Measurements from ENCODE around the gene AAK1. TPM values are rescaled to one million over a fixed set of nuclear protein-coding genes. Genes with fewer than 3 reads are reported as not detected.
"Not testable (repeated sequence)": the region's sequence is repeated elsewhere in the genome, so short reads cannot be mapped to it uniquely, and the experiment has no call there.

AAK1 gene
- total and polyA plus RNA-seq, 3 experiments from 2014 or later, result 71.7 to 114 (median 74.0) TPM

GRCh38 chr2:69683170-69683971 lies 39.8 kb upstream of the AAK1 start:
- peaks cover 34 to 61% (median 58%) of the 10 kb centered on the region in 3 donors for H3K4me1 Mint-ChIP-seq

GRCh38 chr2:69682525-69682924 lies 39.0 kb upstream of the AAK1 start:
- Mint-ChIP-seq H3K4me3 (no peak overlapping the region), H3K4me1 (peaks cover 36 to 59% (median 54%) of the 10 kb centered on the region in 3 donors), H3K27ac (no peak overlapping the region), H3K36me3 (no peaks in the 10 kb centered on the region), H3K9me3 (no peaks in the 10 kb centered on the region), H3K27me3 (no peaks in the 10 kb centered on the region)
- H3K9me3 ChIP-seq (ENCODE audit: low read length), result no peaks in the 10 kb centered on the region
- H3K36me3 ChIP-seq (ENCODE audit: insufficient read depth, low read length), result no peaks in the 10 kb centered on the region
- POLR2A ChIA-PET, result interaction anchor here (0.6 to 2.0 kb wide), 2 partner anchors 8 to 38 kb away, joined by 3 to 9 read pairs; partner anchors contain the start of gene AAK1
- CTCF ChIA-PET, result interaction anchor here (0.6 to 1.7 kb wide), 2 partner anchors 14 to 21 kb away, joined by 3 read pairs; no protein-coding TSS in a partner anchor
- H3K27me3 ChIP-seq (ENCODE audit: insufficient read depth, low read length, poor library complexity, severe bottlenecking), result no peaks in the 10 kb centered on the region
- H3K27ac ChIP-seq (ENCODE audit: low read depth, low read length), result no peak overlapping the region
- H3K4me3 ChIP-seq (ENCODE audit: low read length), result no peak overlapping the region
- no peak for DNase-seq
- H3K4me1 ChIP-seq (ENCODE audit: insufficient read depth, low read length), result peaks cover 39% of the 10 kb centered on the region

More at GRCh38 chr2:69683170-69683971, 39.8 kb upstream of the AAK1 start:
- no peaks in the 10 kb centered on the region for H3K27me3 Mint-ChIP-seq
- H3K27ac ChIP-seq (ENCODE audit: low read depth, low read length), result no peak overlapping the region
- H3K9me3 ChIP-seq (ENCODE audit: low read length), result no peaks in the 10 kb centered on the region
- H3K4me3 Mint-ChIP-seq, result peak overlapping the region in 6 of 7 donors; percentile 5 to 46 (median 25)
- no peaks in the 10 kb centered on the region for H3K9me3 Mint-ChIP-seq
- peak overlapping the region in 6 of 8 donors; percentile 22 to 88 (median 46) for H3K27ac Mint-ChIP-seq
- peak overlapping the region; percentile 3 for H3K4me3 ChIP-seq (ENCODE audit: low read length)
- no peaks in the 10 kb centered on the region for H3K36me3 ChIP-seq (ENCODE audit: insufficient read depth, low read length)
- peaks cover 0 to 1% (median 0%) of the 10 kb centered on the region in 3 donors for H3K36me3 Mint-ChIP-seq
- CTCF ChIA-PET, result interaction anchor here (0.6 to 1.7 kb wide), 4 partner anchors 14 to 41 kb away, joined by 3 to 5 read pairs (median 4); no protein-coding TSS in a partner anchor
- POLR2A ChIA-PET, result interaction anchor here (0.6 to 2.0 kb wide), 3 partner anchors 9 to 39 kb away, joined by 3 to 9 read pairs (median 3); partner anchors contain the start of gene AAK1
- no peak for DNase-seq
- peaks cover 43% of the 10 kb centered on the region for H3K4me1 ChIP-seq (ENCODE audit: insufficient read depth, low read length)
- no peaks in the 10 kb centered on the region for H3K27me3 ChIP-seq (ENCODE audit: insufficient read depth, low read length, poor library complexity, severe bottlenecking)

- H3K4me3 Mint-ChIP-seq, result no peak overlapping the region
- Histone ChIP-seq H3K9me3 (ENCODE audit: low read length) (no peaks in the 10 kb centered on the region), H3K27ac (ENCODE audit: low read depth, low read length) (no peak overlapping the region), H3K4me1 (ENCODE audit: insufficient read depth, low read length) (peaks cover 33% of the 10 kb centered on the region), H3K36me3 (ENCODE audit: insufficient read depth, low read length) (no peaks in the 10 kb centered on the region), H3K4me3 (ENCODE audit: low read length) (no peak overlapping the region), H3K27me3 (ENCODE audit: insufficient read depth, low read length, poor library complexity, severe bottlenecking) (no peaks in the 10 kb centered on the region)
- H3K36me3 Mint-ChIP-seq, result no peaks in the 10 kb centered on the region
- ChIA-PET POLR2A (interaction anchor here (0.6 kb wide), 2 partner anchors 16 to 32 kb away, joined by 3 to 4 read pairs; no protein-coding TSS in a partner anchor), CTCF (no interaction called here)
- no peaks in the 10 kb centered on the region for H3K9me3 Mint-ChIP-seq
- DNase-seq, result no peak
- H3K27me3 Mint-ChIP-seq, result no peaks in the 10 kb centered on the region
- no peak overlapping the region for H3K27ac Mint-ChIP-seq
- H3K4me1 Mint-ChIP-seq, result peaks cover 28 to 46% (median 43%) of the 10 kb centered on the region in 3 donors
Observed at GRCh38 chr2:69680001-69680675, 36.6 kb upstream of the AAK1 start.

- Histone ChIP-seq H3K27ac (ENCODE audit: low read depth, low read length) (no peak overlapping the region), H3K9me3 (ENCODE audit: low read length) (no peaks in the 10 kb centered on the region), H3K4me3 (ENCODE audit: low read length) (no peak overlapping the region), H3K4me1 (ENCODE audit: insufficient read depth, low read length) (peaks cover 11% of the 10 kb centered on the region), H3K36me3 (ENCODE audit: insufficient read depth, low read length) (no peaks in the 10 kb centered on the region), H3K27me3 (ENCODE audit: insufficient read depth, low read length, poor library complexity, severe bottlenecking) (no peaks in the 10 kb centered on the region)
- H3K27ac Mint-ChIP-seq, result peak overlapping the region in 1 of 8 donors; percentile 7
- no peak for DNase-seq
- peak overlapping the region in 4 of 7 donors; percentile 6 to 56 (median 31) for H3K4me3 Mint-ChIP-seq
- H3K9me3 Mint-ChIP-seq, result peaks cover 0 to 1% (median 0%) of the 10 kb centered on the region in 5 donors
- ChIA-PET CTCF (no interaction called here), POLR2A (no interaction called here)
- no peaks in the 10 kb centered on the region for H3K27me3 Mint-ChIP-seq
- peaks cover 7 to 25% (median 22%) of the 10 kb centered on the region in 3 donors for H3K4me1 Mint-ChIP-seq
- H3K36me3 Mint-ChIP-seq, result no peaks in the 10 kb centered on the region
Observed at GRCh38 chr2:69677914-69678313, 34.4 kb upstream of the AAK1 start.

- Mint-ChIP-seq H3K27ac (no peak overlapping the region), H3K4me1 (peaks cover 7 to 24% (median 22%) of the 10 kb centered on the region in 3 donors), H3K4me3 (no peak overlapping the region), H3K27me3 (no peaks in the 10 kb centered on the region), H3K36me3 (no peaks in the 10 kb centered on the region), H3K9me3 (peaks cover 0 to 2% (median 0%) of the 10 kb centered on the region in 5 donors)
- Histone ChIP-seq H3K36me3 (ENCODE audit: insufficient read depth, low read length) (no peaks in the 10 kb centered on the region), H3K9me3 (ENCODE audit: low read length) (no peaks in the 10 kb centered on the region), H3K27ac (ENCODE audit: low read depth, low read length) (no peak overlapping the region), H3K4me1 (ENCODE audit: insufficient read depth, low read length) (peaks cover 4% of the 10 kb centered on the region), H3K27me3 (ENCODE audit: insufficient read depth, low read length, poor library complexity, severe bottlenecking) (no peaks in the 10 kb centered on the region), H3K4me3 (ENCODE audit: low read length) (no peak overlapping the region)
- POLR2A ChIA-PET, result no interaction called here
- CTCF ChIA-PET, result no interaction called here
- no peak for DNase-seq
Observed at GRCh38 chr2:69676146-69676545, 32.6 kb upstream of the AAK1 start.

- POLR2A ChIA-PET, result interaction anchor here (0.8 kb wide), 1 partner anchor 9 kb away, joined by 3 read pairs; no protein-coding TSS in a partner anchor
Observed at GRCh38 chr2:69674316-69674670, 30.8 kb upstream of the AAK1 start.

GRCh38 chr2:69673098-69673497 lies 29.6 kb upstream of the AAK1 start:
- CTCF ChIA-PET, result interaction anchor here (1.0 kb wide), 1 partner anchor 21 kb away, joined by 3 read pairs; no protein-coding TSS in a partner anchor
- H3K4me1 ChIP-seq (ENCODE audit: insufficient read depth, low read length); H3K36me3 ChIP-seq (ENCODE audit: insufficient read depth, low read length); H3K27ac Mint-ChIP-seq; POLR2A ChIA-PET; H3K36me3 Mint-ChIP-seq; H3K27me3 ChIP-seq (ENCODE audit: insufficient read depth, low read length, poor library complexity, severe bottlenecking); H3K27ac ChIP-seq (ENCODE audit: low read depth, low read length); H3K4me3 Mint-ChIP-seq; H3K27me3 Mint-ChIP-seq; H3K9me3 Mint-ChIP-seq; H3K4me3 ChIP-seq (ENCODE audit: low read length); DNase-seq; H3K9me3 ChIP-seq (ENCODE audit: low read length): not testable (repeated sequence)
- peaks cover 8 to 14% (median 11%) of the 10 kb centered on the region in 3 donors for H3K4me1 Mint-ChIP-seq

More at GRCh38 chr2:69674316-69674670, 30.8 kb upstream of the AAK1 start:
- peak overlapping the region in 1 of 8 donors; percentile 17 for H3K27ac Mint-ChIP-seq
- Histone ChIP-seq H3K9me3 (ENCODE audit: low read length) (no peaks in the 10 kb centered on the region), H3K27me3 (ENCODE audit: insufficient read depth, low read length, poor library complexity, severe bottlenecking) (no peaks in the 10 kb centered on the region), H3K4me3 (ENCODE audit: low read length) (no peak overlapping the region), H3K4me1 (ENCODE audit: insufficient read depth, low read length) (no peaks in the 10 kb centered on the region), H3K27ac (ENCODE audit: low read depth, low read length) (no peak overlapping the region), H3K36me3 (ENCODE audit: insufficient read depth, low read length) (no peaks in the 10 kb centered on the region)
- H3K4me3 Mint-ChIP-seq, result no peak overlapping the region
- no peak for DNase-seq
- CTCF ChIA-PET, result no interaction called here
- H3K27me3 Mint-ChIP-seq, result no peaks in the 10 kb centered on the region
- H3K36me3 Mint-ChIP-seq, result no peaks in the 10 kb centered on the region
- peaks cover 8 to 16% (median 11%) of the 10 kb centered on the region in 3 donors for H3K4me1 Mint-ChIP-seq
- H3K9me3 Mint-ChIP-seq, result peaks cover 0 to 3% (median 0%) of the 10 kb centered on the region in 5 donors
